DMS153 (cell line): ENCODE results near the gene CHRNB1.

Experiments
- DNase-seq: peaks from one replicate; lab custom pipeline; 2025; lab: John Stamatoyannopoulos, UW

Gene CHRNB1, protein sequence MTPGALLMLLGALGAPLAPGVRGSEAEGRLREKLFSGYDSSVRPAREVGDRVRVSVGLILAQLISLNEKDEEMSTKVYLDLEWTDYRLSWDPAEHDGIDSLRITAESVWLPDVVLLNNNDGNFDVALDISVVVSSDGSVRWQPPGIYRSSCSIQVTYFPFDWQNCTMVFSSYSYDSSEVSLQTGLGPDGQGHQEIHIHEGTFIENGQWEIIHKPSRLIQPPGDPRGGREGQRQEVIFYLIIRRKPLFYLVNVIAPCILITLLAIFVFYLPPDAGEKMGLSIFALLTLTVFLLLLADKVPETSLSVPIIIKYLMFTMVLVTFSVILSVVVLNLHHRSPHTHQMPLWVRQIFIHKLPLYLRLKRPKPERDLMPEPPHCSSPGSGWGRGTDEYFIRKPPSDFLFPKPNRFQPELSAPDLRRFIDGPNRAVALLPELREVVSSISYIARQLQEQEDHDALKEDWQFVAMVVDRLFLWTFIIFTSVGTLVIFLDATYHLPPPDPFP

DNA sequence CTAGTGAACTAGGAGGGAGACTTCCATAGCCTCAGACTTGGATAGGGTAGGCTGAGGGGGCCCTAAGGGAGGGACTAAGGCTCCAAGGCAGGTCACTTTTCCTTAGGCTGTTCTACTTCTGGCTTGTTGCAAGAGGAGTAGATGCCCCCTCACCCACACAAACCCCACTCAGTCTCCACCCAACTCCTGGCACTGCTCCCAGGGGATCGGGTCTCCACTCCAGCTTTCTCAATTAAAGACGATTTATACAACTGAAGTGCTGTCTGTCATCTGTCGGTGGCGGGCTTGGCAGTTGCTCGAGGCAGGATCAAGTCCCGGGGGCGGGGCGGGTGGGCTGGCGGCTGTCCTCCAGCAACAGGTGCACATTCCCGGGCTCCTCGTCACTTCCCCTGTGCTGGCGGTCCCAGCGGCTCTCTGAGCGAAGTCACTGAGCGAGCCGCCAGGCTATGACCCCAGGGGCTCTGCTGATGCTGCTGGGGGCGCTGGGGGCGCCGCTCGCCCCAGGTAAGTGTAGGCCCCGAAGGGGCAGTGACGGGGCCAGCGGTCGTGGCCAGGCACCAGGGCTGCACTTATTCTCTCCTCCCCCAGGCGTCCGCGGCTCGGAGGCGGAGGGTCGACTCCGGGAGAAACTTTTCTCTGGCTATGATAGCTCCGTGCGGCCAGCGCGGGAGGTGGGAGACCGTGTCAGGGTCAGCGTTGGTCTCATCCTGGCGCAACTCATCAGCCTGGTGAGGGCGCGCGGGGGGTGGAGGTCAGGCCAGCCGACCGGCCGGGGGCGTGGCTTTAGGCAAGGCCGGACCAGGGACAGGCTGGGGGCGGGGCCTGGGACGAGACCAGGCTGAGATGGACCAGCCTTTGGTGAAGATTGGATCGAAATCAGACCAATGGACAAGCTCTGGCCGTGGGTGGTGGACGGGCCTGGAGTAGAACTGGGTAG, at the start of gene CHRNB1:
Gene CHRNB1, plus strand, starts transcription at position 380 of the 937 bp plus-strand sequence. Its CDS starts 67 bp downstream, at position 447.
- no peak for DNase-seq

DNA sequence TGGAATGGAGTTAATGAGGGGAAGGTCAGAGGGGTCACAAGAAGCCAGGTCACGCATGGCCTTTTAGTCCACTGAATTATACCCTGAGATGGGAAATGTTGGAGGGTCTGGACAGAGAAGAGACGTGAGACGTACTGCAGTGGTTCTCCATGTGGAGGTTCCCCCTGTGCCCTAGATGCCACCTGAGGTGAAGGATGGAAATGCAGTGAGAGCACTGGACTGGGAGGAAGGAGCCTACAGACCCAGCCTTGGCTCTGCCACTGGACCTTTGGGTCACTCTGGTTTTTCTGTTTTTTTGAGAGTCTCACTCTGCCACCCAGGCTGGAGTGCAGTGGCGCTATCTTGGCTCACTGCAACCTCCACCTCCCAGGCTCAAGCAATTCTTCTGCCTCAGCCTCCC, 48.7 kb upstream of the CHRNB1 start:
- no peak for DNase-seq

DNA sequence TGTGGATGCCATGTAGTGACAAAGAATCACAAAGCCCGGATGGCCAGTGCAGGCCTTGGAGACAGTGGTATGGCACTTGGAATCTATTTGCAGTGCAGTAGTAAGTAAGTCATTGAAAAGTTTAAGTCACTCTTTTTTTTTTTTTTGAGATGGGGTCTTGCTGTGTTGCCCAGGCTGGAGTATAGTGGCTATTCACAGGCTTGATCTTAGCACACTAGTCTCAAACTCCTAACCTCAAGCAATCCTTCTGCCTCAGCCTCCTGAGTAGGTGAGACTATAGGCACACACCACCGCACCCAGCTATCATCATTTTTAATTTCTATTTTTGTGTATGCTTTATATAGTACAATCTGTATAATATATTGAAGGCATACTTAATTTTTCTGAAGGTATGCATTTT, 46.2 kb upstream of the CHRNB1 start:
- DNase-seq: no peak

DNA sequence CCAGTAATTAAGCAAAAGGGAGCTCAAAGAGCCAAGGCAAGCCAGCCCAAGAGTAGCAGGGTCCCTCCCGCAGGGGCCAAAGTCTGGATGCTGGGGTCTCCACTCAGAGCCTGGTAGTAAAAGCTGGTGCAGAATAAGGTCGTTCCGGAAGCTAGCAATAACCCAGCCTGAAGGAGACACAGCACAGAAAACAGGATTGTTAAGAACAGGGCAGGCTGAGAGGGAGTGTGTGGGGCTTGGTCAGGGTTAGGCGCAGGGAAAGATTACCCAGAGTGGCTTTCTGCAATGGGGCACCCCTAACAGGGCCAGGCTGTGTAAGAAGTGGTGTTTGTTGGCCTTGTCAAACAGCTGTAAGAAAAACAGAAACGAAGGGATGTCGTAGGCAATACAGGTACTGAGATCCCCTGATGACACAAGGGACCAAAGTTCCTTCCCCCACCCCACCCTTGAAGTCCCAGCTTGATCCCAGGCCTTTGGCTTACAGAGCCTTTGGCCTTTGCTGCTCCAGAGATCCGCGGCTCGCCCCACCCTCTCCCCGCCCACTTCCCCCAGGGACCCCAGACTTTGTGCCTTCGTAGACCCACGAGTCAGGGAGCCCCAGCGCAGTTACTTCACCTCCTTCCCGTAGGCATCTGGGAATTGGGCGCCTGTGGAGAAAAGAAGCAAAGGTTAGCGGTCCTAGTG, 41.7 kb upstream of the CHRNB1 start:
- no peak for DNase-seq

DNA sequence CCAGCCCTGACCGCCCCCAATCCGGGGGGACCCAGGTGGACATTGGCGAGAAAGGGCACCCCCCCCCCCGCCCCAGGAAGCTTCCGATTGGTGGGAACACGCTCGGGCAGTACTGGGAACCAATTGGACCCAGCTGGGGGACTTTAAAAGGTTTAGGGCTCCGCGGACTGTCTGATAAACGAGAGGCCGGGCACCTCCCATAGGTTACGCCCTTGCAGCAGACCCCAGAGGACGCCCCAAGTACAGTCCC, 41.2 kb upstream of the CHRNB1 start:
- no peak for DNase-seq

DNA sequence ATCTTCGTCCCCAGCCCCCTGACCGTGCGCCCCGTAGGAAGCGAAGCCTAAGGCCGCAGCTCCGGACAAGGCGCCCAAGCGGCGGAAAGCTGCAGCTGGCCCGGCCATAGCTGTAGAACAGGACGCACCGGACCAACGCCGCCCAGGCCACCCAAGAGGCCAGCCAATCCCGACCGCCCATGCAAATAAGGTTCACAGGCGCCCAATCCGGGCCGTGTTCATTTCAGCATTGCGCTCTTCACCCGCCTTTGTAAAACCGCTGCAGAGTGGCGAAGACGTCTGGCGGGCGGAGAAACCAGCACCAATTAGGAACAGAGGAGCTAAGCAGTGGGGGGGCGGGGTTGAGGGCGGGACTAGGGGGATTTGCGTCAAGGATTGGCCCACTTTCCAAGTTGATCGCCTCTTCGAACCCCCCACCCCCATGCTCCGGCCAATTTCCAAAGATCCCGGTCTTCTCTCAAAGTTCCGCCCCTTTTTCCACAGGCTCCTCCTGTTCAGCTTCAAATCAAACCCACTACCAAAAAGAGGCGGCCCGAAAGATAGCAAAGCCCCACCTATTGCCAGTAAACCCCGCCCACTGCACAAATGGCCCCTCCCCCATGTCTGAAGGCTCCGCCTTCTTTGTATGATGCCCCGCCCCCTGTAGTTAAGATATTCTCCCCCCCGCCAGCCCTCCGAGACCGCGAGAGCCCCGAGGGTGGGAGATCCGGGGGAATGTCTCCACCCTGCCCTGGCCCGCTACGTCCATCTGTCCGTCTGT, 40.7 kb upstream of the CHRNB1 start, which contains the start of gene TMEM256:
Gene TMEM256, minus strand, starts transcription at position 121 of the 760 bp plus-strand sequence. Its CDS starts 13 bp downstream, at position 108.
- peak; percentile 95 for DNase-seq

DNA sequence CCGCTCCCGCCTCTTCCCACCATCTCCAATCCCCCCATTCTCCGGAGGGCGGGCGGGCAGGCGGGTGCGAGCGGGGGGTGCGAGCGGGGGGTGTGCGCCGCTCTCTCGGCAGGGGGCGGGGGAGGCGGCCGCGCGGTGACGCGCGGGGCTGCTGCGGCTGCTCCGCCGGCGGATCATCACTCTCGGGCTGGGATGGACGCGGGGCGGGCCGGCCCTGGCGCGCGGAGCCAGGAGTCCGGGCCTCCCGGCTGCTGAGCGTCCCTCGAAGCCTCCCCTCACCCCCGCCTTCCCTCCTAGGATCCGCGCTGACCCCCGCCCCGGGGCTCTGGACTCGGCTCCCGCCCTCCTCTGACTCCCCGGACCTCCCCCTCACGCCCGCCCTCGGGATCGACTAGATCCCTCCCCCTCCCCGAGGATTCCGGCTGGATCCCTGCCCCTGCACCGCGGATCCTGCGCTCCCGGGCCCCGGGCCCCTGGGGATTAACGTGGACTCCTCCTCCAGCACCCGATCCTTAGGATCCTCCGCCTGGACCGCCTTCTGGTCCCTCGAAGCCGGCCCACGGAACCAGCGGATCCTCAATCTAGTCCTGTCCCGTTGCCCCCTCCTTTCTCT, 40.0 kb upstream of the CHRNB1 start:
- DNase-seq: no peak

DNA sequence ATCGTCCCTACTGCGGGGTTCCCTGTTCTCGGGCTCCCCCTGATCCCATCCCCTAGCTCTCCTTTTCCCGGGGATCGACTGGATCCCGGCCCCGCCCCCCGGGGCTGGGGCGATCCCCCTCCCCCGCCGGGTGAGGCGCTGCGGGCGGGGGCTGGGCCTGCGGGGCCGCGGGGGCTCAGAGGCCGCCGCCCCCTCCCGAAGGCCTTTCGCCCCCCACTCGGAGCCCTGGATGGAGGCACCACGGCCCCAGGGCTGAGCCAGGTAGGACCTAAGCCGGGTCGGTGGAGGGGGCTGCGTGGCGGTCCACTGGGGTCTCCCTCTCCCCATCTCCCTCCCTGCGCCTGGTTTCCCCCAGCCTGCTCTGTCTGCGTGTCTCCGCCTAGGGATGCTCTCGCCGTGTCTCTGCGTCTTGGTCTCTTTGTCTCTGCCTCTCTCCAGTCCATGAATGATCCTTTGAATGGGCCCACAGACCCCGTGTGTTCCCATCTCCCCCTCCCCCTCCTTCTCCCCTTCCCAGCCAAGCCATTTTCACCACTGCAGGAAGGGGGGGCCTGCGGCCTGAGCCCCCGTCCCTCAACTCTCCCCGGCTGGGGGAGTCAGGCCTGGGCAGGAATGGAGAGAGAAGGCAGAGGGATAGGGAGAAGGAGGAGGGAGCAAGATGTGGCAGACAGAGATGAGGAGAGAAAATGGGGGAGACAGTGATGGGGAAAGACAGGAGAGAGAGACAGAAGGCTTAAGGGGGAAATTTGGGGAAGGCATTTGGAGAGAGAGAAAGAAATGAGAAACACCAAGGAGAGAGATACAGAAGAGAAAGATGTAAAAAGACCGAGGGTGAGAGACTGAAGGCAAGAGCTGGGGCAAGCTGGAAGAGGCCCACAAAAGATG, 39.3 kb upstream of the CHRNB1 start:
- no peak for DNase-seq

DNA sequence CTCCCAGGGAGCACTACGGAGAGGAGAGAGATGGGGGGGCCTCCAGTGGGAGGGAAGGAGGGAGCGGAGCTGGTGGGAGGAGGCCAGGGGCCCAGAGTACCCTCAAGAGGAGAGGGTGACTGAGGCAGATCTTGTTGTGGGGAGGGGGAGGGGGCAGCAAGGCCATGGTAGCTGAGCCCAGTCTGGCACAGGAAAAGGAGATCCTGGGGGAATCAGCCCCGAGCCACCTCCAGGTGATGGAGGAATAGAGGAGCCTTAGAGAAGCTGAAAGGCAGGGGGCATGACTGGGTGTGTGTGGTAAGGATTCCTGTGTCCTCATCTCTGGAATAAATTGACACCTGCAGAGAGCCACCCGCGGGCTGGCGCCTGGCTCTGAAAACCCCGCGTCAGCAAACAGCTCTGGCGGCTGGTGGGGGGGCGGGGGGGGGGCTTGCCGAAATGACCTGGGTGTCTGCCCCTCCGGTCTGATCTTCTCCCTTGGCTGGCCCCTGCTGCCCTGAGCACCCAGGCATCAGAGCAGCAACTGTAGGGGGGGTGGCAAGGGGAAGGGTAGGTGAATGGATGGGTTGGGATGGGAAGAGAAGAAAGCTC, 38.5 kb upstream of the CHRNB1 start:
- no peak for DNase-seq

DNA sequence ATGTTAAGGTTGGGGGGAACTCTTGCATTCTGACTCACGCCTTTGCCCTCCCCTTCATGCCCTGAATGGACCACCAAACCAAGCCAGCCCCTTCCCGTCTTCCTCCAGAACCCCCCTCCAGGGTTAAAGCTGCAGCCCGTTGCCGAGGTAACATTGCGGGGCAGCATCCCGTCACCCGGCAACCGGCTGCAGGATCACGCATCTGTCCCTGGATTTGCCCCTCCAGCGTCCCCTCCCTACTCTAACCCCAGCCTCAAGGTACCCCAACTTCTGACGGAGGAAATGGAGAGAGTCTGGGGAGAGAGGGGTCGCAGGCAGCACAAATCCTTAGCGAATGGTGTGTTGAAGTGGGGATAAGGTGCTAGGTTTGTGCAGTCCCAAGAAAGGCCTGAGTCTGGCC, 37.8 kb upstream of the CHRNB1 start:
- DNase-seq: no peak

DNA sequence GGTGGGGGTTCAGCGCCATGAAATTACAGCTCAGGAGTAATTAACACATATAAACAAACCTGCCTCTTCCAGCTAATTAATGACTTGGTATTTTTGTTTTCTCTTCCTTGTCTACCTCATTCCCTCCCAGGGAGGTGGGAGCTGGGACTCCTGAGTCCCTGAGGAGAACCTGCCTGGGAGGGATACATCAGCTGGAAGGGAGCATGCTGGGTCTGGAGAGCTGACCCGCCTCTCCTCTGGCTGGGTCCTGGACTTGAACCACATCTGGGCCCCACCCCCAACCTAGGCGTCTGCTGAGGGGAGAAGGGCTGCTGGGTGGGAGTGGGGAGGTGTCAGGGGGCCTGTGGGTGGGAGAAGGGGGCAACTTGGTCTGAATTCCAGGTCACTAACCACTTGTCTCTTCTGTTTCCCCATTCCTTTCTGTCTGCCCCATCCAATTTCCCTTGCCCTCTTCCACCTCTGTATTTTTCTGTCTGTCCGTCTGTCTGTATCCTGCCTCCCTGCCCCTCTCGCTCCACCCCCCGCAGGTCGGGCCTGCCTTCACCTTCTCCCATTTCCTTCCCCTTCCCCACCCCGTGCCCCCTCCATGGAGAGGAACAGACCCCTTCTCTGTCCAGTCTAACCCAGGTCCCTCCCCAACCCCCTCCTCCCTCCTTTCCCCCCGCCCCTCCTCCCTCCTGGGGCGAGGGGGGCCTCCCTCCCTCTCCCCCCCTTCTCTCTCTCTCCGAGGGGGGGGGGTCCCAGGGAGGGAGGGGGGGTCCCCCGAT, 37.2 kb upstream of the CHRNB1 start, which contains the start of gene NLGN2:
Gene NLGN2, plus strand, starts transcription at position 361 of the 767 bp plus-strand sequence. CDS start 411 bp downstream, outside the sequence.
- no peak for DNase-seq

DNA sequence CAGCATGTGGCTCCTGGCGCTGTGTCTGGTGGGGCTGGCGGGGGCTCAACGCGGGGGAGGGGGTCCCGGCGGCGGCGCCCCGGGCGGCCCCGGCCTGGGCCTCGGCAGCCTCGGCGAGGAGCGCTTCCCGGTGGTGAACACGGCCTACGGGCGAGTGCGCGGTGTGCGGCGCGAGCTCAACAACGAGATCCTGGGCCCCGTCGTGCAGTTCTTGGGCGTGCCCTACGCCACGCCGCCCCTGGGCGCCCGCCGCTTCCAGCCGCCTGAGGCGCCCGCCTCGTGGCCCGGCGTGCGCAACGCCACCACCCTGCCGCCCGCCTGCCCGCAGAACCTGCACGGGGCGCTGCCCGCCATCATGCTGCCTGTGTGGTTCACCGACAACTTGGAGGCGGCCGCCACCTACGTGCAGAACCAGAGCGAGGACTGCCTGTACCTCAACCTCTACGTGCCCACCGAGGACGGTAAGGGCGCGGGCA, 36.6 kb upstream of the CHRNB1 start:
- DNase-seq: no peak

DNA sequence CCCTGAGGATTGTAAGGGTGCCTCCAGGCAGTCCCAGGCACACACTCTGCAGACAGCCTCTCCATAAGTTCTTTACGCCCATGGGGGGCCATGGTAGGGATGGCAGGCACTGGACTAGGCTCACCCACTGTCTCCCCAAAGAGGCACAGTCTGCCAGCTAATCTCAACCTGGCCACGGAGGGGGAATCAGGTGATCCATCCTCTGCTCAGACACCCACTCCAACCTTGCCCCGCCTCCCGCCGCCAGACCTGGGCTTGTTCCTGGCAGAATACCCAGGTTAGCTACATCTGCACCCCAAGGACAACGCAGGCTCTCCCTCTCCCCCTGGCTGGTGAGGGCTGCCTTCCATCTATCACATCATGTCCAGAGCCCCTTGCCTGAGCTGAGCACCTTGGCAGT, 36.0 kb upstream of the CHRNB1 start:
- DNase-seq: no peak

DNA sequence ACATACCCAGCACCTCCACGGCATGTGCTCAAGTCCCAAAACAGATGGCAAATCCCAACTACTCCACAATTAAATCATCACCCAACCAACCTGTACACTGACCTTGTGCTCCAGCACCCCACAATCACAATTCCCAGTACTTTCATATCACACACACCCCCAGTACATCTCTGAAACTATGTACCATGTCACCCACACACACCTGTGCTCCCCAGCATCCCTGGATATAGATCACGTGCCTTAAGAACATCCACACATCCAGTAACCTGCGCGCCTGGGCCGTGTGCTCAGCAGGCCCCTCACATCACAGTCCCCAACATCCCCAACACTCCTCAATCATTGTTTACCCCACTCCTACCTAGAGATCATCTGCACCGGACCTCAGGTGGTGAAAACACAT, 35.1 kb upstream of the CHRNB1 start:
- no peak for DNase-seq

DNA sequence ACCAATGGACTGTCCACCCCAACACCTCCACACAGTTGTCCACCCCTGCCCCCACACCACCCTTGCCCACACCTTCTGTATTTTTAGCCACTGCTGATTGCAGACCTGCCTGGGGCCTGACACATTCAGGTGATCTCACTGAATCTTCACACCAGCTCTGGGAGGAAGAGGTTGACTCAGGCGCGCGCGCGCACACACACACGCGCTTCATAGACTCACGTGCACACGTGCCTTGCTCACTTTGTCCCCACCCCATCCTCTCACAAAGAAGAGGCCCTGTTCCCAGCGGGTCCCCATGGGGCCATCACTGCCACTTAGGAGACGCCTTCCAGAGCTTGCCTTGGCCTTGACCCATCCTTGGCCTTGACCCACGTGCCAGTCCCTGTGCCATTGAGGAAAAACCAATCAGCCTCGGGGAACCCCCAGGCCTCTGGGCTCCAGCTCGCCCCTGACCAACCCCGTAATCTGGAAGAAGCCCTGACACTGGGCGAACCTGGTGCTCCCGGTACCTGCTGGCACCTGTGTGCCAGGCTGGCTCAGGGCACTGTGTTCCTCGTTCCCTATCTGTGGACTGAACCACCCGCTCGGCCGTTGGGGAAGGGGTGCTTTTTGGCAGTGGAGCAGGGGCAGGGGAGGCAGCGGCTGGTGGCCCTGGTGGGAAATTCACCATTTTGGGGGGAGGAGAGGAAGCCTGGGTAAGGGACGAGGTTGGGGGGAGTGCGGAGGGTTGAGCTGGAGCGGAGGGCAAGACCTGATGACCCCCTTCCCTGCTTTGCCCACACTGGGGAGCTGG, 34.0 kb upstream of the CHRNB1 start:
- DNase-seq: no peak

DNA sequence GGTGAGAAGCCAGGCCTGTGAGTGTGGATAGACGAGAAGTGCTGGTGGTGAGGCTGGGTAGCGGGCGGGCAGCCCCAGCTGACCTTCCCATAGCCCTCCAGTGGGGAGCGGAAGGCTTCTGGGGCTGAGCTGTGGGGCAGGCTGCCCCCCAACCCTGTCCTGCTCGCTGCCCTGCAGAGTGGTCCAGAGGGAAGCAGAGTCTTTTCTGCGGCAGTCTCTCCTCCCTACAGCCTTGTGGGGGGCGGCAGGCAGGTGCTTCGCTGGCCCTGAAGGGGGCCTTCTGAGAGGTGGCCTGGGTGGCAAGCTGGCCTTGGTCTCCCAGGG, 33.5 kb upstream of the CHRNB1 start:
- no peak for DNase-seq

DNA sequence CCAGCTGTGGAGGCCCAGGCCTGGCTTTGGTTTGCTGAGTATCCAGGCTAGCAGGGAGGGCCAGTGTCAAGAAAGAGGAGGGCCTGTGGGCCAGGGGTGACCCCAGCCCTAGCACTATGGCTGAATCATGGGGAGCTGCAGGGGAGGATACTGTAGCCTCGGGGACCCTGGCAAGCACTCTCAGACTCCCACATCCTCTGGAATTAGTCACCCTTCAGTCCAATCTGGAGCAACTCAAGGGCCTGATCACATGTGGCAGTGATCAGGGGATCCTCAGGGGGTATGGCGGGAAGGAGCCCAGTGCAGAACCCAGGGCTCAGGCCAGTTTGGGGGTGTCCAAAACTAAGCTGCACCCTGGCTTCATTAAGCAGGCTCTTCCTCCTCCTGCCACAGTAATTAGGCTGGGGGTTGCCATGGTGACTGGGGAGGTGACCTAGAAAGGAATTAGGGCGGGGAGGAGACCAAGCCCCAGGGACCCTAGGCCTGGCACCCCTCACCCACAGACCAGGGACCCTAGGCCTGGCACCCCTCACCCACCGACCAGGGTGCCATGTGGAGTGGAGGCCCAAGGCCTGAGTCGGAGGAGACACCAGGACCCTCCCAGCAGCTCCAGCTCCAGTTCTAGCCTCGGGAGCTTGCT, 31.4 kb upstream of the CHRNB1 start:
- no peak for DNase-seq

DNA sequence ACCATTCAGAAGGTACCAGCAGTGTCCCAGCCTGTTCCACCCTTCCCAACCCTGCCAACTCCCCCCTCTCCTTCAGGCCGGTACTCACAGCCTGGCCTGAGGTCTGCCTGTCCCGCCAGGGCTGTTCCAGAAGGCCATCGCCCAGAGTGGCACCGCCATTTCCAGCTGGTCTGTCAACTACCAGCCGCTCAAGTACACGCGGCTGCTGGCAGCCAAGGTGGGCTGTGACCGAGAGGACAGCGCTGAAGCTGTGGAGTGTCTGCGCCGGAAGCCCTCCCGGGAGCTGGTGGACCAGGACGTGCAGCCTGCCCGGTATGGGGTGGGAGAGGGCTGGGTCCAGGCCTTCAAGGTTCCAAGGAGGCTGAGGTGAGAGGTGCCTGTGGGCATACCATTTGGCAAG, 30.0 kb upstream of the CHRNB1 start:
- DNase-seq: no peak
